Measurements from ENCODE around the gene NPC2. TPM values are rescaled to one million over a fixed set of nuclear protein-coding genes. Genes with fewer than 3 reads are reported as not detected.

NPC2 gene
- total RNA-seq (203 and 238 TPM in 2 replicates), polyA plus RNA-seq (405 and 406 TPM in 2 replicates), polyA minus RNA-seq (228 and 317 TPM in 2 replicates), Bru-seq, nascent RNA (percentile 78 among the genes with signal in this experiment), BruChase-seq, experiment 1, labeled RNA remaining after a 6-hour chase (percentile 85 among the genes with signal in this experiment), BruChase-seq, experiment 2, labeled RNA remaining after a 2-hour chase (percentile 71 among the genes with signal in this experiment)
- 757 and 765 TPM in 2 replicates for polyA plus RNA-seq (2011; cell fraction: cytosol; rRNA removed)
- 162 and 233 TPM in 2 replicates for polyA plus RNA-seq (2011; cell fraction: nucleus; rRNA removed)
- polyA plus RNA-seq (2012) = 431 and 445 TPM in 2 replicates
- 31.7 TPM for polyA minus RNA-seq (2011; cell fraction: cytosol; rRNA and poly(A)+ RNA removed)
- polyA minus RNA-seq (2011; cell fraction: nucleus; rRNA and poly(A)+ RNA removed) = 43.1 and 61.9 TPM in 2 replicates
- long read RNA-seq, transcript NPC2-207 (5 exons, 1,035 nt) = major isoform, 643 of 661 reads
- long read RNA-seq, partial matches to known transcripts = 5 of 661 reads
- long read RNA-seq, other reads (novel, unspliced or antisense) = 10 of 661 reads

DNA sequence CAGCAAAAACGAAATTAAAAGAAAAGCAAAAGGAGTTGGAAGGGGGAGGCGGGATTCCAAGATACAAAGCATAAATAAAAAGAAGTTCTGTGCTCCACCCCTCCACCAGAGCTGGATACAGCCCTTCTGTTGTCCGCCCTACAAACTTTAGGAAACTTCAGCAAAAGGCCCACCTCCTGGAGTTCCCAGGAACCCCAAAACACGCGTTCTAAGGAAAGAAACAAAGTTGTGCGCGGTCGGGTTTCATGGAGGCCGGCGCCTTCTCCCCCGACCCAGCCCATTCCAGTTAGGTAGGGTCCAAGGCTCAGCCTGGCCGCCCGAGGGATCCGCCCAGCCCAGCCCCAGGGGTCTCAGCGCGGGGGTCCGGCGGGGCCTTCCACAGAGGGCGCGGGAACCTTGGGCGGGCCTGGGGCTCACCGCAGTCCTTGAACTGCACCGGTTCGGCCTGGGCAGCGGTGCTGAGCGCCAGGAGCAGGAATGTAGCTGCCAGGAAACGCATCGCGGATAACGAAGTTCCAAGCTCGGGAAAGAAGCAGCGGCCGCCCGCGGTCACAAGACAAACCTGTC, at the start of gene NPC2:
Gene NPC2 (minus strand): TSS at position 530 of the 567 bp plus-strand sequence. CDS start 31 bp downstream, at position 499.
- H3K36me3 ChIP-seq (ENCODE audit: control insufficient read depth in 2 of 2, extremely low read depth in 1 of 2, insufficient read depth in 2 of 2, low read length in 2 of 2) = no peaks in the 10 kb centered on the region
- FAIRE-seq (no peak), DNase-seq (ENCODE audit: low read depth, low spot score) (no peak)
- H3K4me3 ChIP-seq (replicated peaks in 1 of 3; ENCODE audit: insufficient read depth in 1 of 3, low read depth in 1 of 3, low read length in 3 of 3) = peak within 1 kb of the TSS; percentile 91 to 98 (median 93)
- peak within 1 kb of the TSS; percentile 86 for H3K9ac ChIP-seq (replicated peaks; ENCODE audit: extremely low read depth, insufficient read depth, low read length)
- no peaks in the 10 kb centered on the region for H3K9me1 ChIP-seq (replicated peaks; ENCODE audit: control insufficient read depth, extremely low read depth, insufficient read depth, low read length)
- peak within 1 kb of the TSS; percentile 93 for H2AFZ ChIP-seq (ENCODE audit: low read depth, low read length)
- no peaks in the 10 kb centered on the region for H4K20me1 ChIP-seq (replicated peaks; ENCODE audit: control insufficient read depth, extremely low read depth, insufficient read depth, low read length)
- H3K4me1 ChIP-seq (ENCODE audit: control insufficient read depth, extremely low read depth, insufficient read depth, low read length) = peaks cover 55% of the 10 kb centered on the region
- H3K27ac ChIP-seq (ENCODE audit: insufficient read depth, low read depth, low read length) = peak within 1 kb of the TSS; percentile 76
- H3K79me2 ChIP-seq (ENCODE audit: control insufficient read depth, insufficient read depth, low read length) = peaks cover 22% of the 10 kb centered on the region
- no peaks in the 10 kb centered on the region for H3K9me3 ChIP-seq (replicated peaks; ENCODE audit: control insufficient read depth, insufficient read depth, low read length)
- peak within 1 kb of the TSS; percentile 100 for H3K4me2 ChIP-seq (ENCODE audit: insufficient read depth, low read length)
- no TSS peak for BruUV-seq (replicated peaks)
- no peaks in the 10 kb centered on the region for H3K27me3 ChIP-seq (ENCODE audit: control insufficient read depth in 2 of 2, insufficient read depth in 2 of 2, low read length in 2 of 2)
- ChIA-PET POLR2A (no interaction called here), CTCF (interaction anchor here (0.8 to 1.1 kb wide), 5 partner anchors 14 to 132 kb away, joined by 3 to 4 read pairs (median 4); no protein-coding TSS in a partner anchor)
- TF ChIP-seq POLR2A (IDR thresholded peaks at IDR 0.05; ENCODE audit: low read depth, low read length) (peak; percentile 66), JUN (IDR thresholded peaks at IDR 0.05; ENCODE audit: borderline replicate concordance, insufficient read depth, insufficient read length, low read depth) (no peak), POLR2AphosphoS5 (IDR thresholded peaks at IDR 0.05; ENCODE audit: insufficient read depth, low read depth, low read length) (peak; percentile 80), MYC (IDR thresholded peaks at IDR 0.05; ENCODE audit: low read depth, low read length) (no peak), FOS (IDR thresholded peaks at IDR 0.05; ENCODE audit: borderline replicate concordance, insufficient read depth, low read length) (no peak)
- intact Hi-C loops (cut with micrococcal nuclease) = loop anchor here (5.0 kb wide), 1 partner anchor 79 kb away; no protein-coding TSS in a partner anchor
- dilution Hi-C loops (cut with MboI; ENCODE audit: extremely low pct_ligation_motif_present, low sequenced_read_pairs) = no loop called here
